Measurements from ENCODE around the gene MRGPRE.
"Not testable (repeated sequence)": the region's sequence is repeated elsewhere in the genome, so short reads cannot be mapped to it uniquely, and the experiment has no call there.

MRGPRE gene

GRCh38 chr11:3231851-3232744 is at the start of gene MRGPRE:
MRGPRE (minus strand) TSS chr11:3232417; CDS start chr11:3228799, 3,618 bp downstream.
- no peak for DNase-seq

DNA sequence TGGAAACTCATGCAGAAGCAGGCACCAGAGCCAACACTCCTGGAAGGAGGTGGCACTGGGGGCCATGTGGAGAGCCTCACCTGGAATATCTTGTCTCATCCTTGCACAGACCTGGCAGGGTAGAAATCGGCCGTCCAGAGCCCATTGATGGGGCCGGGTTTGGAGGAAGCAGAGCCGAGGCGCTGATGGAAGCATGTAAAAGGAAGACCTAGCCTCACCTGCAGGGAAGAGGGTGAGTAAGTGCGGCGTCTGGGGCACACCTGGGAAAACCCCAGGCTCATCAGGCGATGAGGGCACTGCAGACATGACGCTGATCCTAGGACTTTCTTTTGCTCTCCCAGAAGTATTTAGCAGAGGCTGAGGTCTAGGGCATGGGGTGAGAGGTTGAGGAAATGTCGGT is 48.9 kb upstream of the MRGPRE start:
- DNase-seq = not testable (repeated sequence)

DNA sequence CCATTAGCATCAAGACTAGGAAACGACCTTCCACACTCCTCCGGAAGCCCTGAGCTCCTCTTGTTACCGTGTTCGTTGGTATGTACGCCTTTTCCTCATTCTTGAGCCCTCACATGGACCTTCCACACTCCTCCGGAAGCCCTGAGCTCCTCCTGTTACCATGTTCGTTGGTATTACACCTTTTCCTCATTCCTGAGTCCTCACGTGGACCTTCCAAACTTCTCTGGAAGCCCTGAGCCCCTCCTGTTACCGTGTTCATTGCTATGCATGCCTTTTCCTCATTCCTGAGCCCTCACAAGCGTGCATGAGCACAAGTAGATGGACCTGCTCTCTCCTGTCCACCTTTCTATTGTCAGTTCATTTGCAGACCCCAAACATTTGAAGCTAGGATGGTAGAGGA is 48.4 kb upstream of the MRGPRE start:
- DNase-seq = not testable (repeated sequence)

DNA sequence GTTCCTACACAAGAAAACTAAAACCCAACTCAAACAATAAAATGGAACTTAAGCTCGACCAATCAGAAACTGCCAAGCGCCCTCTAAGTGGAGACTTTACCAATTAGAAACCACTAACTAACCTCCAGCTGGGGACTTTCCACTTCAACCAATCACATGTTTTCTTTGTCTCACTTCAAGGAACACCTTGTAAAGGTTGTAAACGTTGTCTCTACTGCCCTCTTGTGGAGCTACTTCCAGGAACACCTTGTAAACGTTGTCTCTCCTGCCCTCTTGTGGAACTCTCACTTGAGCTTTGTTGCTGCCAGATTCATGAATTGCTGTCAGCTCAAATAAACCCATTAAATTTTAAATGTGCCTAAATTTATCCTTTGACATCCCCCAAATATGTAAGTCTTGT is 46.7 kb upstream of the MRGPRE start:
- DNase-seq = not testable (repeated sequence)

- DNase-seq = not testable (repeated sequence)
Measured at GRCh38 chr11:3273629-3274028, 41.4 kb upstream of the MRGPRE start.

DNA sequence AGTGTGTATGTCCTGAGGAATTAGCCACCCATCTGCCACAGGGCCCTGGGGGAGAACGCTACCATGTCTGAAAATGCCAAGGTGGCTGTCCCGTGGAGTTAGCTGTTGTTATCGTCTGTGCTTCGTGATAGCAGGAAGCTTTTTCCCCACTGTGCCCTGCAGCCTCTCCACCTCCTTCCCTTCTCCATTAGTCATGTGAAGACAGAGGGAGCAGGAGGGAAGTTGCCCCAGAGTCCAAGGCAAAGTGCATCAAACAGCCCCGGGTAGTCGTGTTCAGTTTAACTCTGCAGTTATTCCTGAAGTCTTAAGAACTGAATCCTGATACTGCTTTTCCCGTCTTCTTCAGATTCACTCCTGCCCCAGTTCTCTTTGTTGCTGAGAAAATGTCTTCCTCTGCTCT is 30.3 kb upstream of the MRGPRE start:
- DNase-seq = not testable (repeated sequence)

- DNase-seq = not testable (repeated sequence)
Measured at GRCh38 chr11:3261831-3262230, 29.6 kb upstream of the MRGPRE start.

GRCh38 chr11:3257509-3257908 is 25.3 kb upstream of the MRGPRE start:
- not testable (repeated sequence) for DNase-seq

GRCh38 chr11:3255241-3255640 is 23.0 kb upstream of the MRGPRE start:
- DNase-seq = not testable (repeated sequence)

- not testable (repeated sequence) for DNase-seq
Measured at GRCh38 chr11:3254773-3255172, 22.6 kb upstream of the MRGPRE start.

GRCh38 chr11:3245071-3245470 is 12.9 kb upstream of the MRGPRE start:
- no peak for DNase-seq

DNA sequence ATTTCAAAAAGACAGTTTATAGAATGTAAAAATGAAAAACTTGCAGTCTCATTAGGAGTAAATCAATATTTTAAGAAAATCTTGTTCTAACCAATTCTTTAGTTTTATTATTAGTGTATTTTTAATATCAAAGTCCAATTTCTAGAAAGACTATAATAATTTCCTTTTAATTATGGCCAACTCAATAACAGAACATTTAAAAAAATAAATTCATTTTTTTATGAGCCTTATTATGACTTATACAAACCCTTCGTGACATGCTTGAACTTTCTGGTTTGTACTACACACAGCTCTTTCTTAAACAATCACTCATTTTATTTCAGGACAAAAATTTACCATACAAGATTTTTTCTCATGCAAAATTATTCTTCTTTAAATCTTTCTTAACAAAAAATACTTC is 11.7 kb upstream of the MRGPRE start:
- DNase-seq = no peak

- no peak for DNase-seq
Measured at GRCh38 chr11:3237119-3237518, 4.9 kb upstream of the MRGPRE start.

- DNase-seq = no peak
Measured at GRCh38 chr11:3234846-3235245, 2.6 kb upstream of the MRGPRE start.

- DNase-seq = no peak
Measured at GRCh38 chr11:3232956-3233355, 739 bp upstream of the MRGPRE start.

GRCh38 chr11:3231550-3231850 is 717 bp downstream of the MRGPRE start:
- DNase-seq = no peak

- no peak for DNase-seq
Measured at GRCh38 chr11:3230636-3231549, 1.3 kb downstream of the MRGPRE start.

- no peak for DNase-seq
Measured at GRCh38 chr11:3229673-3230630, 2.3 kb downstream of the MRGPRE start.

DNA sequence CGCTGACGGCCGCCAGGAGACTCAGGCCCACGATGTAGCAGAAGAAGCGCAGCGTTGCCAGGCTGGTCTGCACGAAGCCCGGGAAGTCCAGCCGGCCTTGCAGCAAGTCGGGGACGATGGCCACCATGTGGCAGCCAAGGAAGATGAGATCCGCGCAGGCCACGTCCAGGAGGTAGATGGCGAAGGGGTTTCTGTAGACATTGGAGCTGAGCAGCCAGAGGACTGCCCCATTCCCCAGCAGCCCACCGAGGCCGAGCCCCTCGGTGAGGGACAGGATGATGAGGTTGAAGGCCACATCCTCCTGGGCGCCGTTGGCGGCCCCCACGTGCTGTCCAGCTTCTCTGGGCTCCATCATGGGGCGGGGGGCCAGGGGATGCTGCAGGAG is 3.8 kb downstream of the MRGPRE start:
- no peak for DNase-seq

GRCh38 chr11:3227568-3228444 is 4.4 kb downstream of the MRGPRE start:
- DNase-seq = no peak

DNA sequence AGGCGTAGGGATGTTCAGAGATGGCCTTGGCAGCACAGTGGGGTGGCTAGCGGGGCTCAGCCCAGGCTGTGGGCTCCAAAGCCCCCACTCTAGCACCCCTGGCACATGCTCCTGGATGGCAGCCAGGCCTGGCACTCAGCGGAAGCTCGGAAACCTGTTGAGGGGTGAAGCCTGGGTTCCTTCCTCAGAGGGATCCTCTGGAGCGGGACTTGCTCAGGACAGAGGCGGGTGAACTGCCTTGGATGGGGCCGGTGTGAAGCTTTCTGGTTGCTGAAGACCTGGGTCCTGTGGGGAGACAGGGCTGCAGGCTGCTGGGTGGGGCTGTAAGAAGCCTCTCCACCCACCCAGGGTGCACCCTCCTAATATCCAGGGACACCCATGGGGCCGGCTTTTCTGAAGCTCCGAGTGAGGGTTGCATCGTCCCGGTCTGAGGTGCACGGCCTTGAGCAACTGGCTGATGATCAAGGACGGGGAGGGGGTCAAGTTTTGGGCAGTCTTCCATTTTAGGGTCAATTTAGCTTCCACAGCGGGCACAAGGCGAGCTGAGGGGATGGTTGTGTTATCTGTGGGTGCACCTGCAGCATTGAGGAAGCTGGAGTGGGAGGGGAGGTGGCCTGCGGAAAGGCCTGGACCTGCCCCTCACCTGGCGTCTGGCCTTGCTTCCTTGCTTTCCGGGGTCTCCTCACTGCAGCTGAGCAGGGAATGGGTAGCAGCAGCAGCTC is 5.2 kb downstream of the MRGPRE start:
- DNase-seq = no peak
